ENCODE data around the gene NTNG1. TPM values are rescaled to one million over a fixed set of nuclear protein-coding genes. Genes with fewer than 3 reads are reported as not detected.

Gene NTNG1
- total RNA-seq, 1 donor from 2014 or later = 0.83 TPM

- Mint-ChIP-seq H3K4me1 (no peaks in the 10 kb centered on the region), H3K36me3 (no peaks in the 10 kb centered on the region), H3K9me3 (peaks cover 7% of the 10 kb centered on the region), H3K4me3 (no peak overlapping the region), H3K27me3 (ENCODE audit: low read depth) (peaks cover 2% of the 10 kb centered on the region), H3K27ac (no peak overlapping the region)
- no peak for TF ChIP-seq CTCF (IDR thresholded peaks at IDR 0.05; ENCODE audit: unreplicated experiment)
- no peak for DNase-seq (ENCODE audit: low spot score in 2 of 2, unreplicated experiment in 2 of 2)
These were observed 374.0 kb downstream of the NTNG1 start for GRCh38 chr1:107514841-107515240.

- Mint-ChIP-seq H3K4me3 (no peak overlapping the region), H3K36me3 (no peaks in the 10 kb centered on the region), H3K27ac (no peak overlapping the region), H3K27me3 (ENCODE audit: low read depth) (peaks cover 2% of the 10 kb centered on the region), H3K9me3 (peaks cover 4% of the 10 kb centered on the region), H3K4me1 (no peaks in the 10 kb centered on the region)
- TF ChIP-seq CTCF (IDR thresholded peaks at IDR 0.05; ENCODE audit: unreplicated experiment) = no peak
- DNase-seq (ENCODE audit: low spot score in 2 of 2, unreplicated experiment in 2 of 2) = no peak
These were observed 374.9 kb downstream of the NTNG1 start for GRCh38 chr1:107515702-107516101.

GRCh38 chr1:107523061-107523460 lies 382.2 kb downstream of the NTNG1 start:
- Mint-ChIP-seq H3K27me3 (ENCODE audit: low read depth) (no peaks in the 10 kb centered on the region), H3K36me3 (no peaks in the 10 kb centered on the region), H3K4me1 (peaks cover 12% of the 10 kb centered on the region), H3K27ac (no peak overlapping the region), H3K9me3 (no peaks in the 10 kb centered on the region), H3K4me3 (no peak overlapping the region)
- no peak for DNase-seq (ENCODE audit: low spot score in 2 of 2, unreplicated experiment in 2 of 2)
- TF ChIP-seq CTCF (IDR thresholded peaks at IDR 0.05; ENCODE audit: unreplicated experiment) = no peak

GRCh38 chr1:107523736-107524135 lies 382.9 kb downstream of the NTNG1 start:
- Mint-ChIP-seq H3K4me1 (peaks cover 12% of the 10 kb centered on the region), H3K27ac (no peak overlapping the region), H3K27me3 (ENCODE audit: low read depth) (no peaks in the 10 kb centered on the region), H3K4me3 (no peak overlapping the region), H3K9me3 (no peaks in the 10 kb centered on the region), H3K36me3 (no peaks in the 10 kb centered on the region)
- DNase-seq (ENCODE audit: low spot score in 2 of 2, unreplicated experiment in 2 of 2) = no peak
- no peak for TF ChIP-seq CTCF (IDR thresholded peaks at IDR 0.05; ENCODE audit: unreplicated experiment)

GRCh38 chr1:107524301-107524700 lies 383.5 kb downstream of the NTNG1 start:
- Mint-ChIP-seq H3K9me3 (no peaks in the 10 kb centered on the region), H3K4me1 (peaks cover 12% of the 10 kb centered on the region), H3K4me3 (no peak overlapping the region), H3K27me3 (ENCODE audit: low read depth) (no peaks in the 10 kb centered on the region), H3K27ac (no peak overlapping the region), H3K36me3 (no peaks in the 10 kb centered on the region)
- DNase-seq (ENCODE audit: low spot score in 2 of 2, unreplicated experiment in 2 of 2) = no peak
- no peak for TF ChIP-seq CTCF (IDR thresholded peaks at IDR 0.05; ENCODE audit: unreplicated experiment)

GRCh38 chr1:107525145-107525544 lies 384.3 kb downstream of the NTNG1 start:
- H3K4me1 Mint-ChIP-seq = peaks cover 18% of the 10 kb centered on the region
- H3K27ac Mint-ChIP-seq = no peak overlapping the region
- no peaks in the 10 kb centered on the region for H3K36me3 Mint-ChIP-seq
- DNase-seq (ENCODE audit: low spot score in 2 of 2, unreplicated experiment in 2 of 2) = no peak
- no peak for TF ChIP-seq CTCF (IDR thresholded peaks at IDR 0.05; ENCODE audit: unreplicated experiment)
- peaks cover 3% of the 10 kb centered on the region for H3K27me3 Mint-ChIP-seq (ENCODE audit: low read depth)
- H3K4me3 Mint-ChIP-seq = no peak overlapping the region
- H3K9me3 Mint-ChIP-seq = no peaks in the 10 kb centered on the region
